Inflammatory macrophage (primary cell): Measurements from ENCODE around the gene TDRKH.
"Not testable (repeated sequence)": the region's sequence is repeated elsewhere in the genome, so short reads cannot be mapped to it uniquely, and the experiment has no call there.

Source experiments
- DNase-seq, 2 donors: peaks; one replicate each; pipeline ENCODE4 v3.0.0-alpha.2; 2020 to 2022

The TDRKH gene

DNA sequence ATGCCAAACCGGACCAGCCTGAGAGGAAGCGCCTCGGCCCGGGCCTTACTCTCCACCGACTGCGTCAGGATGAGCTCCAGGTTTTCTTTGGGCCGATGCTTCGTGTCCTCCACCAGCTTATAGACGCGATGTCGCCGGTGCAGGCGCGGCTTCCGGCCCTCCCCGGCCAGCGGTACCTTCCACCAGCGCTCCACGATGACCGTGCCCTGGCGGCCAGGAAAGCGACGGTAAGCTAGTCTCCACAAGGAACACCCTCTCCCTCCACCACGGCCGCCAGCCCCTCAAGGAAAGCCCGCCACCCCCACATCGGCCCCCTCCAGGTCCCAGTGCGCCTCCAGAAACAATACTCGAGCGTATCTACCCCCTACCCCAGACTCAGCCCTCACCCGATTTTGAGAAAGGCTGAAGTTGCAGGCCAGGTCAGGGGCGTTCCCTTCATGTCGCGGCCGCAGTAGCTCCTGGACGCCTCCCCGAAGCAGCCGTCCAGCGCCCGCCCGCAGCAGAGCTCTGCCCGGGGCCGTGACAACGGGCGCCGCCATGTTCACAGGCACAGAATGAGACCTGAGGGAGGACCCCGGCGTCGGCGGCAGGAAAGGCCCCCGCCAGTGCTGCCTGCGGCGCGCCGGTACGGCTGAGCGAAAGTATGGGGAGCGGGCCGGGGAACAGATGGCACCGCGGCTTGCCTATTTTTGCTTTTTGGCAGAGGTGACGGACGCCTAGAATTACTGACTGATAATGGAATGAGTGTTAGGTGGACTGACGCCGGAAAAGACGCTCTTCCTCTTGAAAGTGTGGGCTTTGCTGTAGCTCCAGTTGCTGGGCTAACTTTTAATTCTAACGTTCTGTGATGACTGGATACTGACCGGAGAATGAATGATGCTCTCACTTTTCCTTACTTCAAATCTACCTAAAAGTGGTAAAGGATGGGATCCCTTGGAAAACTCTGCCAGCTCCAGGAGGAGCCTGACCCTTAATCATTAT, 27.1 kb downstream of the TDRKH start, which contains the start of gene MRPL9:
MRPL9 (minus strand) TSS at position 556 of the 981 bp plus-strand sequence; CDS start at position 539, 17 bp downstream.
- DNase-seq = peak; percentile 68 to 79

DNA sequence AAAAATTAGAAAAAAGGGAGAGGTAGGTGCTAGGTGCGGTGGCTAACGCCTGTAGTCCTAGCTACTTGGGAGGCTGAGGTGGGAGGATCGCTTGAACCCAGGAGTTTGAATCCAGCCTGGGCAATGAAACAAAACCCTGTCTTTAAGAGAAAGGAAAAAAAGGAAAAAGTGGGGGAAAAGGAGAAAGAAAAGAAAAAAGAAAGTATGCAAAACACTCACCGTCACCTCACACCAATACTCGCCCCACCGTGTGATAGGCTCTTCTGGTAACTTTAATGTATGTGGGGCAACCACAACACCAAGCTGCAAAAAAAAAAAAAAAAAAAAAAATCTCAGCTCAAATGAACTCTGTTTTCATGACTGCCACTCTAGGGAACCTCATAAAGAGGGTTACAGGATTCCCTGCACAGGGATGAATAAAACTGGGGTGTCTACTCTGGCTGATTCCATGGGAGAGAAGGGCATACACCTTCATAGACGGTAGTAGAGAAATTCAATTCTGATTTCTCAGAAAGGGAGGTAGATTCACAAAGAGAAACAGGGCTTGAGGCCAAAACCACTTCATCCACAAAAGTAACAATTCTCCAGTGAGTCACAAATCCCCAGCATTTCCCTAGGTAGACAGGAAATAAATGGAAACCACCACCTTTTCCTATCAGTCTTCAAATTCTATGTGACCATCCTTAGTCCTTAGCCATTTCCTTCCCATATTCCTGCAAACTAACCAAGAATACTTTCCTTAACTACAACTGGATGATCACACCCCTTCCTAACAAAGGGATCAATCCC, 29.5 kb downstream of the TDRKH start:
- no peak for DNase-seq

DNA sequence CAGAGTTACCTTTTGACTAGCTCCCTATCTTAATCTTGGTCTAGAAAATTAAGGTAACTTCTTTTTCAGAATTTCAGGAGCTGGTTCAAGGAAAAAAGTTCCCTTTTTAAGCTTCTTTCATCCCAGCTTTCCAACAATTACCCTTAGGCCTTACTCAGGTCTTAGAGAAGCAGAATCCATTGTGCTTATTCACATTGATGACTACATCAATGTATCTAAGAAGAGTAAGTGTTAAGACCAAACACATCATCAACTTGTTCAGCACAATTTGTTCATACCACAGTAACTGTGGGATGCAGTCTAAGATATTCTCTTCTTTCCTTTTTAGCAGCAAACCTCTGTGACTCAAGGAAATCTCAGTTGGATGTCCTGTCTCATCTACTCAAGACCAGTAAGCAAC, 31.1 kb downstream of the TDRKH start:
- DNase-seq = no peak

DNA sequence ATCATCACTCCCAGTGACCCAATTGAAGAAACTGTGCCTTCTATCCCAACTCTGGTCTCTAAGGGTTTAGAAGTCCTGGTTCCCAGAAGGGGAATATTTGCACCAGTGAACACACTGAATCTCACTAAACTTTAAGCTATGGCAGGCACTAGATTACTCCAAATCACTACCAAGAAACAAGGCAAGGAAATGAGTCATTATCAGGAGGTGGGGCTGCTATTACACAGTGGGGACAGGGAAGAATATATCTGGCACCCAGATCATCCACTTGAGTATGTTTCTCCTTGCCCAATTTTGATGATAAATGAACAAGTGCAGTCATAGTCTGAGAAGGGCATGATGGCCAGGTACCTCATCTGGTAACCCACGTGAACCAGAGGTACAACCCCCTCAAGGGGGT, 34.0 kb downstream of the TDRKH start:
- DNase-seq = peak; percentile 35 to 42

DNA sequence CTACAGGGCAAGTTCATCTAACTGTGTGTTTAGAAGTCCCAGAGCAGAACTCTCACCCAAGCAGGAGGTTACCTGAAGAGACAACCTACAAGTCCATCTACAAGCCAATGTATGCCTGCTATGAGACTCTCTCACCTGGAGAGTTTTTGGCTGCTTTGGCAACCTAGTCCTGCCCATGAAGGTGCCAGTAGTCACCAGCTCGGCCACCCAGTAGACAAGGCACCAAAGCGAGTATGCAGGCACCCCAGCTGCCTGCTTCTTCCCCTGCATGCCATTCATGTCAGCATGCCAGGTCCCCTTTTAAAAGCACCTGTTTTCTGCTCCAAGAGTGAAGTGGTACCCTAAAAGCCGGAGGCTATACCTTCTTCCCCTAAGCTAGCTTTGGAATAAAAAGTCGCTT, 48.8 kb downstream of the TDRKH start:
- no peak for DNase-seq

DNA sequence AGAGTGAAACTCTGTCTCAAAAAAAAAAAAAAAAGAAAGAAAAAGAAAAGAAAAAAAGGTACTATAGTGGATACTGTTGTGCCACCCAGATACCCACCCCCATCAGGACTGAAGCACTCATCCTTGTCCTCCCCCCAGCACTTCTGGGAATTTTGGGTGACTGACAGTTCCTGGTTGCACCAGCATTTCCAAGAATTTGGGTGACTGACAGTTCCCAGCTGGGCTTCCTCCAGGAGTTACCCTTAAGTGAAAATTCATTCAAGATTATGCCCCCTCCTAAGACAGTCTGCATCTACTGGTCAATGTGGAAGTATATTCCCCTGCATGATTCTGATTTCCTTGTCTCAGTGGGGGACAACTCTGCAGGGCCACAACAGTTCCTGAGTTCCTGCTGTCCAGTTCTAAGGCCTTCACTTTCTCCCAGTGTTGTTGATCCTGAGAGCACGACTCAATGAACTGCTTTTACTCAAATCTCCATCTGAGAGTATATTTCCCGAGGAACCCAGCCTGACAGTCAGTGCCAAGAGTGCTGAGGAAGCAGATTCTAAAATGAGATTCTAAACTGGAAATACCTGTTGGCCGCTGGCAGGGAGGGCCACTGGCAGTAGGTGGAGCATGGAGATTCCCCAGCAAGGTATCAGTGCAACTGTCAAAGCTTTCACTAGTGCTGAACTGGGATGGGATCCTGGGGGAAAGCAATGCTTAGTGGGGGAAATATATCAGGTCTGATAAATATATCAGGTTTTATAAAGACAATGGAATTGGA, 50.5 kb downstream of the TDRKH start:
- DNase-seq = no peak

DNA sequence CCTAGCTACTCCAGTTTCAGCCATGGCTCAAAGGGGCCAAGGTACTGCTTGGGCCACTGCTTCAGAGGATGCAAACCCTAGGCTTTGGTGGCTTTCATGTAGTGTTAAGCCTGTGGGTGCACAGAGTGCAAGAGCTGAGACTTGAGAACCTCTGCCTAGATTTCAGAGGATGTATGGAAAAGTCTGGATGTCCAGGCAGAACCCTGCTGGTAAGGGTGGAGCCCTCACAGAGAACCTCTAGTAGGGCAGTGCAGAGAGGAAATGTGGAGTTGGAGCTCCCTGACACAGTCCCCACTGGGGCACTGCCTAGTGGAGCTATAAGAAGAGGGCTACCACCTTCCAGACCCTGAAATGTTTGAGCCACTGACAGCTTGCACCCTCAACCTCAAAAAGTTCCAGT, 52.8 kb downstream of the TDRKH start:
- DNase-seq = no peak

DNA sequence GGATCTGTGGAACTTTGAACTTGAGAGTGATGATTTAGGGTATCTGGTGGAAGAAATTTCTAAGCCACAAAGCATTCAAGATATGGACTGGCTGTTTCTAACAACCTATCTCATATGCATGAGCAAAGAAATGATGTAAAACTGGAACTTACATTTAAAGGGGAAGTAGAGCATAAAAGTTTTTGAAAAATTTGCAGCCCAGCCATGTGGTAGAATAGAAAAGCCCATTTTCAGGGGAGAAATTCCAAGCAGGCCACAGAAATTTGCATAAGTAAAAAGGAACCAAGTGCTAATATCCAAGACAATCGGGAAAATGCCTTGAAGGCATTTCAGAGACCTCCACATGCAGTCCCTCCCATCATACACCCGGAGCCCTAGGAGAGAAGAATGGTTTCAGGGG, 53.3 kb downstream of the TDRKH start:
- DNase-seq = peak in 1 of 2 donors; percentile 5

DNA sequence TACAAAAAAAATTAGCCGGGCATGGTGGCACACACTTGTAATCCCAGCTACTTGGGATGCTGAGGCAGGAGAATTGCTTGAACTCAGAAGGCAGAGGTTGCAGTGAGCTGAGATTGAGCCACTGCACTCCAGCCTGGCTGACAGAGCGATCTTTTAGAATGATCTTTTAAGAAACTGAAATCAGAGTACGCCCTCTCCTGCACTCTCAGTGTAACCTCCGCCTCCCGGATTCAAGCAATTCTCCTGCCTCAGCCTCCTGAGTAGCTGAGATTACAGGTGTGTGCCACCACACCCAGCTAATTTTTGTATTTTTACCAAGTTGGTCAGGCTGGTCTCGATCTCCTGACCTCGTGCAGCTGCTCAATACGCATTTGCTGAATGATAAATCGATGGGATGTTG, 56.3 kb downstream of the TDRKH start:
- not testable (repeated sequence) for DNase-seq

DNA sequence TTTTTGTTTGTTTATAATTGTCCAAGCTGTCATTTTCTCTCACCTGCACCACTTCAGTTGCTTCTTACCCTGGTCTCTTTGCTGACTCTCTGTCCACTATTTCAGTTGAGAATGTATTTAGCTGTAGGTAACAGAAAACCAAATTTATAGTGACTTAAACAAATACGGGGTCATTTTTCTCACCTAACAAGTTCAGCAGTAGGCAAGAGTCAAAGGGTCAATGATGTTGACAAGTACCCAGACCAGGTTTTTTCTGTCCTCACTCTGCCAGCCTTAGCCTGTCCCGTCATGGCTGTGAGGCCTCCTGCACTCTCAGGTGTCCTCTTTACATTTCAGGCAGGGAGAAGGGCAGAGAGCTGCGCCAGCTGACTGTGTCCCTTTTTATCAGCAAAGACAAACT, 57.2 kb downstream of the TDRKH start:
- DNase-seq = no peak

DNA sequence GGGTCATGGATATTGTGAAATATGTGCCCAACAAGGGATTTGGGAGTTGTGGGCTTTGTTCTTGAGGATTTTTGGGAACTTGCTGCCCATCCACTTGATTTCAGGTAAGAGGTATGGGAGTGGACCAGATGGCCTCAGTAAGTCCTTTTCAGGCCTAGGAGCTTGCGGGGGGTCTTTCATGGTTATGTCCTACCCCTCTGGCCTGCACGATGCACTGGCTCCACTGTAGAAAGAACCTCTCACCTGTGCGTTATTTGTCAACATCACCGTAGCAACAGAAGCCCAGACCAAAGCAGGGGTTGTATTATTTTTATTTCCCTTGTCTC, 60.4 kb downstream of the TDRKH start:
- DNase-seq = no peak

DNA sequence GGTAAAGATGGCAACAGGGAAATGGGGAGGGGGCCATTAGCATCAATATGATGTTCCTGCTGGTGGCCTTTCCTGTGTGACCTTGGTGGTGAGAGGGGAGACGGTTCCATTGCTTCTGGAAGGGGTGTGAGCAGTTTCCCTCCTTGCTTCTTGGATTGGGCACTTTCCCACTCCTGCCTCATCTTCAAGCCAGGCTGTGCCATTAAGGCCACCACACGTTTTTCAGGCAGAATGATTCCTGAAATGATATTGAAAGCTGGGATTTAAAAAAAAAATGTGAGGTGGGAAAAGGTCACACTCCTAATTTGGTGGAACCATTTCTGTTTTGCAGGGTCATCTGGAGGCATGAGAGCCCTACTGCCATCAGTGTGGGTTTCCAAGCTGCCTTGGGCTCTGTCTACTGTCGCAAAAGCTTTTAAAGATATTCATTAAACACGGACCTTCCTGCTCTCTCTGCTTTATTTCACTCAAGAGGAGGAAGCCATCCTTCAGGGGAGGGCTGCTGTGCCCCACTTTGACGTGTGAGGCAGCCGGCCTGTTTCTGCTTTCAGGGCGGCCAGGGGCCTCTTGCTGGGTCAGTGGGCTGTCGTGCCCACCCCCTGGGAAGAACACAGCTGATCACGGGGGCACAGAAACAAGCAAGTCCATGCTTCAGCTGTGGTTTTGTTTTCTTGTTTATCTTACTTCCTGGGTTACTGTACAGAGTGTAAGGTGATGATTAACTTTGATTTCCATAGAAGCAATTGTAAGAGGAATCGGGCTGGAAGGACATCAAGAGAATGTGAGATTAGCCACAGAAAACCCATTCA, 60.9 kb downstream of the TDRKH start:
- no peak for DNase-seq

DNA sequence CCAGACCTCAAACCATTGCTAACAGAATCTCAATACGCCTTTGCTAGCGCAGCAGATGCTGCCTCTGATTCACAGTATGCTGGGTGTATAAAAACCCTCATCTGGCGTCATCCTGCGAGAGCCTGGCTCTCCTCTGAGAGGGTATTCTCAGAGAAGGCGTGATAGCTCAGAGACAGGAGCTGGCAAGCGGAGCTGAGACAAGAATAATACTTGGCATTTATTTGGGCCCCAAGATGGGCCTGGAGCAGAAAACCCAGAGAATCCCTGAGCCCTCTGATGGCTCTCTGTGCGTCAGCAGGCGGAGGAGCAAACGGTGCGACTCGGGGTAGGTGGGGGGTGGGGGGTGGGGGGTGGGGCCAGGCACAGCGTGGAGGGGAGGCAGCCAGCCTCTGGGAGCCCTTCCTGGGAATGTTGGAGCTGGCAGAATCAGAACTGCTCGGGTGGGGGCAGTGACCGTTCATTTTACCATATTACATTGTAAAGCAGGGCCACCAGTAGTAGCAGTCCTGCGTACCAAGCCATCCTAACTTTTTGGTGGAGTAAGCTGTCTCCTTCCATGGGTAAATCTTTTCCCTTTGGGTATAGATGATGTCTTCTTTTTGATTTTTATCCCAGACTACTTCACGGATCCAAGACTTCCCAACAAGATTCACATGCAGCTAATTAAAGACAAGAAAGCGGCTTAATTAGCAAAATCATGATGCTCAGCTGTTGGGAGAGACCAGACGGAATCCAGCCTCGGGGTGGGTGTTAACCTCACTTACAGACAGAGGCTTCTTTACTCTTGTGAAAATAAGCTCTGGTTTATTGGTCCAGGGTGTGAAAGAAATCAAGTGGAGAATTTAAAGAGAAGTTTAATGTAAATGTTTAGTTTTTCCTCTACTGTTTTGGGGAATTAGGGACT, 61.9 kb downstream of the TDRKH start:
- DNase-seq = no peak

DNA sequence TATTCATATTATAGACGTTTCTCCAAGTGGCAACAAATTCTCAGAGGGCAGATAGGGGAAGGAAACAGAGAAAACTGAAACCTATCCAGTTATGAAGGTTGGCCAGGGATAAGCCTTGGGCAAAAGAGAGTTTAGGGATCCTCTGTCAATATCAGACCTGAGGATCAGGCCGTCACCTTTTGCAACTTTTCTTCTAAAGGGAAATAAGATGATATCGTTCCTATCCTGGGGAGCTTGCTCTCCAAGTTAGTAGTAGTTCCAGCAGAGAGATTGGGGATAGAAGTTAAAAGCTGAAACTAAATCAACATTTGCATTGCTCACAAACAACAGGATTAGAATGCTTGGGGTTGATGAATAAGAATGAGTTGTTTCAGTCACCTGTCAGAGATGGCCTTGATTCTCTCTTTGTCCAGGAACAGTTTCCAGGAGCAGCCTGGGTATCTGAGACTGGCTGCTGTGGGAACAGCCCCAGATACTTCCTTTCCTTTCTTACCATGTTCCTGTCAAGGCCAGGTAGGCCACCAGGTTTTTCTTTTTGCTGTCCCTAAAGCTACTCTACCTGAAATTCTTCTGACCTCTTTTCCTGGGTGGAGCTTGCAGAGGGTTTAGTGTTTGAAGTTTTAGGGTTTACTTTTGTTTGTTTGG, 66.5 kb downstream of the TDRKH start:
- no peak for DNase-seq
